IPS-11a (cell line): ENCODE results near the gene IFNA1.
"Not testable (repeated sequence)": the region's sequence is repeated elsewhere in the genome, so short reads cannot be mapped to it uniquely, and the experiment has no call there.

Experiments used
- H3K4me3 ChIP-seq: one replicate; pipeline ENCODE4 v1.5.1; 2013; ENCODE audit warnings: low read depth, low read length, control low read depth

The IFNA1 gene

DNA sequence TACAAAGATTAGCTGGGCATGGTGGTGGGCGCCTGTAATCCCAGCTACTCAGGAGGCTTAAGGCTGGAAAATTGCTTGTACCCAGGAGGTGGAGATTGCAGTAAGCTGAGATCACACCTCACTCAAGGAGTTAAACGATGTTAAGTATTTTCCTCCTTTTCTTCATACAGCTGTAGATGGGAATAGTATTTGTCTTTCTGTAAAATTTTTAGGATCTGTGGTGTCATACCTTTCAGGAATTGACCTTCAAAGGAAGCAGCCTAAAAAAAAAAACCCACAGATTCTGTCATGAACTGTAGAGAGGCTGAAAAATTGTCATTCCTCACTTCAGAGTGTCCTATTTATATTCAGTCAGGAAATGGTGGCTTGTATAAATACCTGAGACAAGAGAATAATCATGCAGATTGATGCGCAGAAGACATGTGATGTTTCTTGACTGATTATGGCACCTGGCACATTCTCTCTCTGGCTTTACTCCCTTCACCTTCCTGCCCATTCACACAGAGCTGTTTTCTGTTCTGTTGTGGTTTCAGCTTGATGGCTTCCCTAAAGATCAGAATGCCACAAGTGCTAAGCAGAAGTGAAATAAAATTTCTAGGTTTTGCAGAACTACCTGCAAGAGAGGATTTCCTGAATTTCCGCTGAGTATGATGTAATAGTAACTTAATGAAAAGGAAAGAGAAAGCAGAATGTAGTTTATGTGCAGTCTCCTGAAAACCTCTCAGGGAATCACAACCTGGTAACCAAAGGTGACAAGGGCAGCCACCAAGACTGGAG is 3.8 kb downstream of the IFNA1 start:
- H3K4me3 ChIP-seq = no peak overlapping the region

DNA sequence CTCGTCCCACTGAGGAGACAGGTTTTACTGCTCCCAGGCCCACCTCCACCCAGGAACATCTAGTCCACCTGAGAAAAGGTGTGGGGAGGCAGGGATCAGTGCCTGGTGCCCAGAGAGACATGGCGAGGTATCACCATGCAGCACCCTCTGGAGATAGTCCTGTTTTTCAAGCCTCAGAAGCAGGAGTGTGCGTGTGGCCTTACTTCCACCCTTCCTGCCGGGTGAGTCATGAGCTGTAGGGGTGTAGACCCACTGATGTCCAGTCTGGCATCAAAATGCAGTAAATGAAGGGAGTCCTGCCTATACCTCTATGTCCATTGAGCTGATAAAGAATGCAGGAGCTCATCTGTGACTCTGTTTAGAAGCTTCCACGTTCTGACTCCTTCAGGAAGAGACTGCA is 9.1 kb downstream of the IFNA1 start:
- not testable (repeated sequence) for H3K4me3 ChIP-seq

DNA sequence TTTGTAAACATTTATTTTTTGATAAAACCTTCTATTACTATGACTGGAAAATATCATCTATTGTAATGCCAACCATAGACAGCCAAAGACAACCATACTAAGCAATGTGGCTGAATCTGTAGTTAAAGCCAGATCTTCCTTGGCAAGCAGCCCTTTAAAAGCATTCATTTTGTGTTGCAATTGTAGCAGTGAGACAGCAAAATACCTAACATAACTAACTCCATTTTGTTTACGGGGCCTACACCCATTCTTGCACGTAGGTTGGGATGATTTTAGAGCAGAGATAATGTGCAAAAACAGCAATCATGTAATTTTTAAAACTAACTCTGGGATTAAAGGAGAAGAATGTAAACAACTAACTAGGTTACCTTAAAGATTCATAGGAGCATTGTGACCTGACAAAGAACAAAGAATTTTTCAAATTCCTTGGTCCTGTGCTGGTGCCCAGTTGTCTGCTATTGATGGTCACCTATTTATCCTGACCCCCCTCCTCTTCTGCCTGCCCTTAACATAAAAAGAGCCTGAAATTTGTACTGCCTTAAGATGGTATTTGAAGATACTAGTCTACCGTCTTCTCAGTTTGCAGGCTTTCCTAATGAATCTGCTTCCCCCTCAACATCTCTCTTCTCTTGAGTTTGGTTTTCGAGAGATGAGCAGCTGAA is 10.6 kb downstream of the IFNA1 start:
- no peak overlapping the region for H3K4me3 ChIP-seq

DNA sequence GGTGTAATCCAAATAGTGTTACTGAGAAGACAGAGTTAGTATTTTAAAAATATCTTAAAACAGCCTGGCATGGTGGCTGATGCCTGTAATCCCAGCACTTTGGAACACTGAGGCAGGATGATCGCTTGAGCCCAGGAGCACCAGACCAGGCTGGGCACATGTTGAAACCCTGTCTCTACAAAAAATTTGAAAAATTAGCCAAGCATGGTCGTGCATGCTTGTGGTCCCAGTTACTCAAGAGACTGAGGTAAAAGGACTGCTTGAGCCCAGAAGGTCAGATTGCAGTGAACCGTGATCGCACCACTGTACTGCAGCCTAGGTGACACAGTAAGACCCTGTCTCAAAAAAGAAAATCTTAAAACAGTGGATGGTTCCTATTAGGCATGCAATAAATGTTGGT is 12.4 kb downstream of the IFNA1 start:
- no peak overlapping the region for H3K4me3 ChIP-seq

DNA sequence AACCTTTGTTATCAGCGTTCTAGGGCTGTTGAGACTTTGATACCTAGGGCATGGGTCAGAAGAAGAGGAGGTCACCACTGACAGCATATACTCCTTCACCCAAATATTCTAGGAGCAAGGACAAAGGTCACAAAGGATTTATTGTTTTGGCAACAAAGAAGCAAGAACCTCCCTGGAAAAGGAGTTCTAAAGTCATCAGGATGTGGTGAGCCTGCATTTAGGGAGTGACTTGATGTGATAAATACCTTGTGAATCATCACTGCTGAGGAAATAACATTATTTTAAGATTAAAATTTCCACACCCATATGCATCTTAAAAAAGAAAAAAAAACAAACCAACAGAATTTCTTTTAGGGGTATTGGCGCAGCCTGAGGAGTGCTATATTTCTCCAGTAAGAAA is 13.9 kb downstream of the IFNA1 start:
- no peak overlapping the region for H3K4me3 ChIP-seq

DNA sequence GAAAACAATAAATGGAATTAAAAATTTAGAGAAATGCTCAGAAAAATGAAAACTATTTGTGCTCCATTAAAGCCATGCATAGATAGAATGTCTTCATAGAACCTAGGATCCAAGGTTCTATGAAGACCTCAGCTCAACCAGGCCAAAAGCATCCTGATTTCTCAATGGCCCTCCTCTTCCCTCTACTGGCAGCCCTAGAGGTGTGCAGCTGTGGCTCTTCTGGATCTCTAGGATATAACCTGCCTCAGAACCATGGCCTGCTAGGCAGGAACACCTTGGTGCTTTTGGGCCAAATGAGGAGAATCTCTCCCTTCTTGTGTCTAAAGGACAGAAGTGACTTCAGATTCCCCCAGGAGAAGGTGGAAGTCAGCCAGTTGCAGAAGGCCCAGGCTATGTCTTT is 15.1 kb downstream of the IFNA1 start:
- H3K4me3 ChIP-seq = no peak overlapping the region

DNA sequence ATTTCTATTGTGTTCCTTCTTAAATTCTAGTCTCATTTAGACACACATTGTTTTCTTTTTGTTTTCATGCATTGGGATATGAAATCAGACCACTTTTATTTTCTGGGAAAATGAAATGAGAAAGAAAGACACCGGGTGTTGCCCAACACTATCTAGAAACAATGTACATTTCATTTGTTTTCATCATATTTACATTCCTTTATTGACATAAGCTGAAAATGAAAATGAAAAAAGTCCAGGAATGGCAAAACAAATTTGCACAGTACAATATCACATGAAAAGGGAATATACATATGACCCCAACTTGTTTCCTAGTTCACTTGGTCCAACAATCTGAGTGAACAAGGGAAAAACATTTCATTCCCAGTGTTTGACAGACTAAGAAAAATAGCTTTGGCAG is 21.1 kb downstream of the IFNA1 start:
- no peak overlapping the region for H3K4me3 ChIP-seq

DNA sequence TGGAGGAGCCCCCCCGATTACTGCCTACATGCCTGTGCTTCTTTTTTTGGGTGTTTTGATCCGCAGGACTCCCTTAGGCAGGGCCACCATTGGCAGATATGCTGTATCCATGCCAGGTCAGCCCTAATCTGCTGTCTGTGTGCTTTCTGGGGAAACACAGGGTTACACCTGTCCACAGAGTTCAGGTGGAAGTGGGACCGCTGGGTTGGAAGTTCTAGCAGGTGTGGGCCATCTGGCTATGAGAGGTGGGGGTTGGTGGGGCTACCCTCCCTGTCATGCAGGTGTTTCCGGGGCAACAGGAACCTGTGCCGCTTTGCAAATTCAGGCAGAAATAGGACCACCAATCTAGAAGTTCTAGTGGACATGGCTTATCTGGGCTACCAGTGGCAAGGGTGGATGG is 24.9 kb downstream of the IFNA1 start:
- no peak overlapping the region for H3K4me3 ChIP-seq

DNA sequence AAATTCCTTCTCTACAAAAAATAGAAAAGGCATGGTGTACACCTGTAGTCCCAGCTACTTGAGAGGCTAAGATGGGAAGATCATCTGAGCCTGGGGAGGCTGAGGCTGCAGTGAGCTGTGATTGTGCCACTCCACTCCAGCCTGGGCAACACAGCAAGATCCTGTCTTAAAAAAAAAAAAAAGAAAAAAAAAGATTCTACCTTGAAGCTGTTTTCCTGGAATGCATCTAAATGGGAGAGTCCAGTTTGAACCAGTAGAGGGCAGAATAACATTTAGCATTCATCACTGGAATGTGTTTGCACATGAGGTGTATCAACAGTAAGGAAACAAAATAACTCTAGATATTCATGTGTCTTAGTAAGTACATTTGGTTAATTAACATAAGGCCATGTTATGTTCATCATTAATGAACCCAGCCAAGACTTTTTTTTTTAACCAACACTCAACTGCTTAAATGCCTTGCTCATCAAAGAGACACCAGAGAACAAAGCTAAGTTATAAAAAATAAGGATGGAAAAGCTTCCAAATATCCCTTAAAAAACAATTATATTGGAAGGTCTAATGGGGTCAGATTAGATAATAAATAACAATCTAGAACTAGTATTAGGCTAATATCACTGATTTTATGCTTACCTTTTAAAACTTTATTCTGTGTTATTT is 25.8 kb downstream of the IFNA1 start:
- no peak overlapping the region for H3K4me3 ChIP-seq

DNA sequence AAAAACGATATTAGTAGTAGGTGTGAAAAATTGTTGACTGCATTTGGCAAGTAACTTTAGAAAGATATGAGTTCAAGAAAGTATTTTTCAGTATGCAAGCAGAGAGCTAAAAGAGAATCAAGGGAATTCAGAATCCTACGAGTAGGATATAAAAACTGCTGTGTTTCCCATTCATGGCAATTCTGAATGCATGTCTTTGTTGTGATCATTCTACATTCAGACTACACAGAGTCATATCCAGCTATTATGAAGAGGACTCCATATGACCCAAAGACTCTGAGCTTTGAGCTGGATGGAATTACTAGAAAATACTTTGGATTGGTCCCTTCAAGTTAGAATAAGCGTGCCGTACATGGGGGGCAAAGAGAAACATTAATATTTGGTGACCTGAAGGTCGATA is 29.9 kb downstream of the IFNA1 start:
- no peak overlapping the region for H3K4me3 ChIP-seq

DNA sequence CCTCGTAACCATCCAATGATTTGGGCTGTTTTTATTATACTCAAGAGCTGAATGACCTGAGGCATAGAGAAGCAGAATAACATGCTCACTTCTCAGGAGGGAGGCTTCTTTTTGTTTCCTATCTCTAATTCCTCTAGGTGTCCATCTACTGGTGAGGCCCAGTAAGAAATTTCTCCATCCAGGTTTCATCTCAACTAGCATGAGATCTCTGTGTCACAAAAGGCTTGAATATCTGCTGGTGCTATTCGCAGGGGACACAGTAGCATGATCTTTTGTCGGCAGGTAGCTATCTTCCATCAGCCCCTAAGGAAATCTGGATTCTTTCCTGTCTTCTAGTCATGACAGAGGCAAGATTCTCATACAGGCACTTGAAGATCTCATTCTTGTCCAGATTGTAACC is 33.0 kb downstream of the IFNA1 start:
- H3K4me3 ChIP-seq = no peak overlapping the region

DNA sequence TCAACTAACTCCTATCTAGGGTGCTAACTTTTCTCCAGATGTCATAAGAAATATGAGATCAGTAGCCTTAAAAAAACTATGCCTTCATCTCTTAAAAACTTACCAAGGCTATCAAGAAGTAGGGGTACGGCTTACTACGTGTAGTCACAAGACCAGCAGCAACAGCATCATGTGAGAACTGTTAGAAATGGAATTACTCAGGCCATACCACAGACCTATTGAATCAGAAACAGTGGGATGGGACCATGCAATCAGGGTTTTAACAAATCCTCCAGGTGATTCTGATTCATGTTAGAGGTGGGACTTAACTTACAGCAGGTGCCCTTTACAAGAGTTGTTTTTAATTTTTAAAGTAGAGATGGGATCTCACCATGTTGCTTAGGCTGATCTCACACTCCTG is 37.2 kb downstream of the IFNA1 start:
- H3K4me3 ChIP-seq = no peak overlapping the region

DNA sequence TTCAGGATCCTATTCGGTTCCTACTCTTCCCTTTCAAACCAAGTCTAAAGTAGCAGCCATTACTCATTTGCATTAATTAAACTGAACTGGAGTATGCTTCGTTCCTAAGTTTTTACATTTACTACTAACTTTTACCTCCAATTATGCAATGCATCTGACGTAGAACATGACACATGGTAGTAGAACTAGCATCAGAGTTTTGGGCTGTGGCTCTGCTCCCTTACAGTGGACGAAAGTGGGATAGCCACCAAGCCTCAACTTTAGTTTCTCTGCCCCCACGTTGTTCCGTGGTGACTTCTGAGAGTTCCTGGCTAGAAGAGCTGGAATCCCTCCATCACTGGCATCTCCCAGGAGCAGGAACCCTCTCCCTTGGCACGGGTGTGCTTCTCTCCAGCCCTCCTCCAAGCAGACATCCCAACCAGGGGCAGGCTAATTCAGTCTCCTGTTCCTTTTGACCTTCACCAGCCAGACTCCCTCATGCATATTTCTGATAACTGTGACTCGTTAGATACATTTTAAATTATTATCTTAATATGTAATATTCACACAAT is 39.0 kb downstream of the IFNA1 start:
- H3K4me3 ChIP-seq = no peak overlapping the region

DNA sequence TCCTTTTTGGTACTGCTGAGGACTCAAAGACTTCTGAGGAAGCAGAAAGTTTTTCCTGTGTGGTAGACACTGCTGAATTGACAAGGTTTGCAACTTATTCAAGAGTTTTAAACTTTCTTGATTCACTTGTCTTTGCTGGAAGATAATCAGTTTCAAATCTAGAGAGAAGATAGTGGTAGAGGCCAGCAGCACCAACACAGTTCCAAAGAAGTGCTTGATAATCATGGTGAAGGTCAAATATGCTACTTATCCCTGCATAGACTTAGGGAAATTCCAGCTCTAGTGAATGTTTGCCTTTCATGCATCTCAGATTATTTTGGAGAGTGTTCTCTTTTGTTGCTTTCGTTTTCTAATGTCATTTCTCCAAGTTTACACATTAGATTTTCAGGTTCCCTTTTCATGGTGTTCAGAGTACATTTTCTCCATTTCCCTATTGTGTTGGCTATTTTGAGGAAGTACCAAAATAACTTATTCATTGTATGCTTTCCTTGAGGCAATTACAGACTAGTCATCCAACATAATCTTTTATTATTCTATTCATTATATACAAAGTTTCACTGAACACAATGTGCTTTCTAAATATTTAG is 41.3 kb downstream of the IFNA1 start:
- no peak overlapping the region for H3K4me3 ChIP-seq

DNA sequence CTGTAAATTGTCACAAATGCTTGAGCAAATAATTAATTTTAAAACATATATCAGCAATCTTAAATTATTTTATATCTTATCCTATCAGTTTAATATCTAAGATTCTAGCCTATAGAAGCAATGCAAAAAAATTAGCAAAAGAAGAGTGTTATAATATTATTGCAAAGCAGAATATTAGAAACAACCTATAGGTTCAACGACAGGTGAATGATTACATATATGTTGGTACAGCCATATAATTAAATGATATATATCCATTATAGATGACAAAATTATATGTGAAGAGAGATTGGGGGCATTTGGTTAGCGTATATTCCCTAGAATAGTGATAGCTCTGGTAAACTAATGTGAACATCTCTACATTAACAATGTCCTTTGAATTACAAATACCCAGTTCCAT is 42.0 kb downstream of the IFNA1 start, which contains the start of gene IFNE:
IFNE (minus strand) TSS at position 101 of the 400 bp plus-strand sequence. CDS start 619 bp downstream, outside the sequence.
- H3K4me3 ChIP-seq = no peak within 1 kb of the TSS
